Tibial nerve (tissue), 4 donors: ENCODE results near the gene KATNBL1. TPM values are rescaled to one million over a fixed set of nuclear protein-coding genes. Genes with fewer than 3 reads are reported as not detected.
"Not testable (repeated sequence)": the region's sequence is repeated elsewhere in the genome, so short reads cannot be mapped to it uniquely, and the experiment has no call there.

Experiments
- DNase-seq, 2 donors: peaks; one replicate each; pipeline ENCODE4 v3.0.0-alpha.2; 2019; ENCODE audit warnings: low spot score in 2 of 2
- H3K27ac ChIP-seq, 4 donors: fragments of 200-600 bp; sonication (generic) in 3 of 4; one replicate each; pipeline ENCODE4 v1.5.1; 2017 to 2019; ENCODE audit warnings: mild to moderate bottlenecking in 1 of 4
- H3K27me3 ChIP-seq, 2 donors: fragments of 200-600 bp; sonication (generic) in 1 of 2; one replicate each; pipeline versions ENCODE4 v1.5.1 to v1.6.0; 2017 to 2019
- H3K36me3 ChIP-seq, 3 donors: fragments of 200-600 bp; sonication (generic); one replicate each; pipeline ENCODE4 v1.5.1; 2018 to 2019
- H3K4me1 ChIP-seq, 4 donors: fragments of 200-600 bp; sonication (generic) in 3 of 4; one replicate each; pipeline ENCODE4 v1.5.1; 2017 to 2019
- H3K4me3 ChIP-seq, 4 donors: fragments of 200-600 bp; sonication (generic) in 3 of 4; one replicate each; pipeline ENCODE4 v1.5.1; 2017 to 2019; ENCODE audit warnings: mild to moderate bottlenecking in 1 of 4, moderate library complexity in 1 of 4
- H3K9me3 ChIP-seq, 4 donors: fragments of 200-600 bp; sonication (generic) in 3 of 4; one replicate each; pipeline ENCODE4 v1.5.1; 2017 to 2019
- CTCF ChIP-seq, 5 experiments: fragments of 200-600 bp in 3 of 5; fragments of 450-650 bp in 2 of 5; sonication (generic) in 3 of 5; IDR thresholded peaks; one replicate each; pipeline ENCODE4 v1.5.1; 2016 to 2019; ENCODE audit warnings: antibody characterized with exemption in 5 of 5, mild to moderate bottlenecking in 3 of 5, moderate library complexity in 2 of 5
- EP300 ChIP-seq, 2 donors: sonication (generic); formaldehyde crosslinking; IDR thresholded peaks; one replicate each; pipeline ENCODE4 v1.6.1; 2017; ENCODE audit warnings: antibody characterized with exemption in 2 of 2, mild to moderate bottlenecking in 1 of 2
- POLR2A ChIP-seq, 2 donors: fragments of 450-650 bp; IDR thresholded peaks; one replicate each; pipeline ENCODE4 v1.6.1; 2017; ENCODE audit warnings: antibody characterized with exemption in 2 of 2, mild to moderate bottlenecking in 2 of 2, moderate library complexity in 2 of 2
- WGBS, 2 donors: methylation state at CpG; one replicate each; pipeline ENCODE4 v1.1.5; 2018; 5-methylcytosine and 5-hydroxymethylcytosine counted together
- total RNA-seq, 4 donors: library from RNA; depleted of rRNA; stranded (reverse); fragments of >200 nt; gene quantifications; one replicate each; pipeline ENCODE4 v1.1.0, GENCODE V29; 2016

KATNBL1 gene
- total RNA-seq, 4 donors from 2014 or later = 81.4 to 104 (median 87.8) TPM

GRCh38 chr15:34124651-34125050 is 85.2 kb downstream of the KATNBL1 start:
- Histone ChIP-seq H3K36me3 (no peaks in the 10 kb centered on the region), H3K27me3 (no peaks in the 10 kb centered on the region), H3K9me3 (no peaks in the 10 kb centered on the region), H3K27ac (no peak overlapping the region), H3K4me1 (no peaks in the 10 kb centered on the region), H3K4me3 (no peak overlapping the region)
- TF ChIP-seq EP300 (IDR thresholded peaks at IDR 0.05) (no peak), POLR2A (IDR thresholded peaks at IDR 0.05) (no peak), CTCF (IDR thresholded peaks at IDR 0.05) (no peak)
- DNase-seq = no peak
- 81 to 87% methylated on average over 4 of the region's 4 CpGs for WGBS, 2 donors

- peak overlapping the region in 1 of 4 donors; percentile 67 for H3K27ac ChIP-seq
- TF ChIP-seq EP300 (IDR thresholded peaks at IDR 0.05) = no peak
- no peak for TF ChIP-seq CTCF (IDR thresholded peaks at IDR 0.05)
- no peak for TF ChIP-seq POLR2A (IDR thresholded peaks at IDR 0.05)
- H3K9me3 ChIP-seq = no peaks in the 10 kb centered on the region
- no peak overlapping the region for H3K4me3 ChIP-seq
- H3K36me3 ChIP-seq = no peaks in the 10 kb centered on the region
- DNase-seq = no peak
- H3K27me3 ChIP-seq = no peaks in the 10 kb centered on the region
- 19 to 25% methylated on average over 6 of the region's 6 CpGs for WGBS, 2 donors
- H3K4me1 ChIP-seq = no peaks in the 10 kb centered on the region
These were observed 87.1 kb downstream of the KATNBL1 start for GRCh38 chr15:34122771-34123183.

GRCh38 chr15:34121786-34122185 is 88.1 kb downstream of the KATNBL1 start:
- H3K27me3 ChIP-seq, DNase-seq, H3K9me3 ChIP-seq, H3K4me3 ChIP-seq, H3K4me1 ChIP-seq, H3K36me3 ChIP-seq: not testable (repeated sequence)
- H3K27ac ChIP-seq = peak overlapping the region in 1 of 4 donors; percentile 67
- 59 to 73% methylated on average over 12 of the region's 12 CpGs for WGBS, 2 donors

- H3K4me3 ChIP-seq, H3K36me3 ChIP-seq, H3K27me3 ChIP-seq, H3K9me3 ChIP-seq, H3K4me1 ChIP-seq, DNase-seq, H3K27ac ChIP-seq: not testable (repeated sequence)
- 48 to 54% methylated on average over 2 of the region's 2 CpGs for WGBS, 2 donors
These were observed 89.5 kb downstream of the KATNBL1 start for GRCh38 chr15:34120420-34120819.

- no peaks in the 10 kb centered on the region for H3K36me3 ChIP-seq
- peaks cover 0 to 8% (median 0%) of the 10 kb centered on the region in 4 donors for H3K4me1 ChIP-seq
- no peak for TF ChIP-seq EP300 (IDR thresholded peaks at IDR 0.05)
- no peak for TF ChIP-seq POLR2A (IDR thresholded peaks at IDR 0.05)
- no peak for TF ChIP-seq CTCF (IDR thresholded peaks at IDR 0.05)
- no peaks in the 10 kb centered on the region for H3K27me3 ChIP-seq
- no peaks in the 10 kb centered on the region for H3K9me3 ChIP-seq
- no peak for DNase-seq
- no peak overlapping the region for H3K27ac ChIP-seq
- H3K4me3 ChIP-seq = no peak overlapping the region
- WGBS, 2 donors = 68 to 79% methylated on average over 4 of the region's 4 CpGs
These were observed 90.6 kb downstream of the KATNBL1 start for GRCh38 chr15:34119291-34119690.

GRCh38 chr15:34116620-34117019 is 93.3 kb downstream of the KATNBL1 start:
- H3K4me3 ChIP-seq = no peak overlapping the region
- TF ChIP-seq POLR2A (IDR thresholded peaks at IDR 0.05) = no peak
- TF ChIP-seq EP300 (IDR thresholded peaks at IDR 0.05) = no peak
- no peak for TF ChIP-seq CTCF (IDR thresholded peaks at IDR 0.05)
- H3K27me3 ChIP-seq = no peaks in the 10 kb centered on the region
- no peak for DNase-seq
- H3K4me1 ChIP-seq = peaks cover 0 to 8% (median 0%) of the 10 kb centered on the region in 4 donors
- H3K9me3 ChIP-seq = no peaks in the 10 kb centered on the region
- peak overlapping the region in 2 of 4 donors; percentile 43 to 62 for H3K27ac ChIP-seq
- H3K36me3 ChIP-seq = no peaks in the 10 kb centered on the region
- 32 to 39% methylated on average over 2 of the region's 2 CpGs for WGBS, 2 donors
